Uterus (tissue), 4 donors: ENCODE data around the gene FERMT3. TPM values are rescaled to one million over a fixed set of nuclear protein-coding genes. Genes with fewer than 3 reads are reported as not detected.

ENCODE experiments used
- DNase-seq, 2 donors: peaks; one replicate each; pipeline ENCODE4 v3.0.0-alpha.2; 2019 to 2020
- H3K27ac ChIP-seq, 2 donors: fragments of 200-600 bp; sonication (generic); 1 replicate in 1 of 2; 2 replicates in 1 of 2; pipeline ENCODE4 v1.5.1; 2016 to 2018
- H3K27me3 ChIP-seq, 2 donors: fragments of 200-600 bp; sonication (generic); one replicate each; pipeline ENCODE4 v1.5.1; 2018 to 2019; ENCODE audit warnings: control low read depth in 1 of 2
- H3K36me3 ChIP-seq, 2 donors: fragments of 200-600 bp; sonication (generic); one replicate each; pipeline ENCODE4 v1.5.1; 2019; ENCODE audit warnings: control low read depth in 1 of 2
- H3K4me1 ChIP-seq, 2 donors: fragments of 200-600 bp; sonication (generic); one replicate each; pipeline ENCODE4 v1.5.1; 2018 to 2019; ENCODE audit warnings: control low read depth in 1 of 2
- H3K4me3 ChIP-seq, 2 donors: fragments of 200-600 bp; sonication (generic); 1 replicate in 1 of 2; 2 replicates in 1 of 2; pipeline ENCODE4 v1.5.1; 2018 to 2019; ENCODE audit warnings: mild to moderate bottlenecking in 1 of 2
- H3K9me3 ChIP-seq, 2 donors: fragments of 200-600 bp; sonication (generic); one replicate each; pipeline ENCODE4 v1.5.1; 2019; ENCODE audit warnings: control low read depth in 1 of 2
- POLR2A ChIP-seq, 2 donors: fragments of 450-650 bp; IDR thresholded peaks; one replicate each; pipeline ENCODE4 v1.6.1; 2016; ENCODE audit warnings: antibody characterized with exemption in 2 of 2, mild to moderate bottlenecking in 1 of 2, moderate library complexity in 1 of 2
- intact Hi-C: fragments of 100-400 bp; cut with DNase I; formaldehyde crosslinking; loops from one replicate; pipeline ENCODE4 v1.15.1; 2023; ENCODE audit warnings: low total_unique reads
- total RNA-seq, 4 donors: library from RNA; depleted of rRNA in 3 of 4; stranded (reverse); fragments of >200 nt in 3 of 4; gene quantifications; one replicate each; pipeline versions ENCODE4 v1.1.0 to v1.2.4, GENCODE V29; 2014 to 2023
- TF ChIP-seq, protein P1 (sequence below), 4 experiments: fragments of 200-600 bp in 2 of 4; fragments of 450-650 bp in 2 of 4; sonication (generic) in 2 of 4; IDR thresholded peaks; one replicate each; pipeline ENCODE4 v1.5.1; 2016 to 2019; ENCODE audit warnings: antibody characterized with exemption in 4 of 4, mild to moderate bottlenecking in 2 of 4, moderate library complexity in 1 of 4
- donor health status: DM: yes; HTN: yes; CAD: no.

The FERMT3 gene
- total RNA-seq, 4 donors from 2014 or later, result 3.1 to 50.3 (median 9.3) TPM

DNA sequence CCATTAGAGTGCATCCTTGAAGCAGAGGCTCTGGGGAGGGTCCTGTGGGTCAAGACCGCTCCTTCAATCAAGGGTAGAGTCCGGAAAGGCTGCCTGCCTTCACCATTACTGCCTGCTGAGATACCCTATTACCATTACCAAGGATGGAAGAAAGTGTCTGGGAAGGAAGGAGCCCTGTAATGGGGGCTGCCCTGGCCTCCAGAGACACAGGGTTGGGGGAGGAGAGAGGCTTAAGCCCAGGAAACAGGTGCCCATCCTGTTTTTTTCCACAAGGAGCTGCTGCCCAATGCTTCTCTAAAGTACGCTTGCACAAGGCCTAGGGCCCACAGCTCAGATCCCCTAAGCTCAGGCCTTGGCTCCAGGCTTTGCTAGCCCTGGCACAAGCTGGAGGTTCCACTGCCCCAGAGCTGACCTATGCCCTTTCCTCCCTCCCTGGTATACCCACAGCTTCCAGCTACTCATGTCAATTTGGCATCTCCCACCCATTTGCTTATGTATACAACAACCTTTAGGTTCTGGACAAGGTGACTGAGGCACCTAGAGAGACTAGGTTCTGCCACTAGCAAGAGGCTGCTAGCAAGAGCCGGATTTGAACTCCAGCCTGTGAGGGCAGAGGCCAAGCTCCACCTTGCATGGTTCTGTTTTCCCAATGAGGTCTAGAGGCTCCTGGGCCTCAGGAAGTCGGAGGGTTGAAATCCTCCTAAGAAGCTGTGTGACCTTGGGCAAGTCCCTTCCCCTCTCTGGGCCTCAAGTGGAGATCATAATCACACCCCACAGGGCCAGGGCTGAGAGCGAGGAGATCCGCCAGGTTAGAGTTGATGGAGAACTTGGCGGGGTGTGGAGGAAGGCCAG is 43.3 kb downstream of the FERMT3 start:
- no peak overlapping the region for H3K27ac ChIP-seq
- no peaks in the 10 kb centered on the region for H3K27me3 ChIP-seq
- peaks cover 0 to 16% of the 10 kb centered on the region in 2 donors for H3K4me1 ChIP-seq
- H3K4me3 ChIP-seq, result no peak overlapping the region
- no peak for TF ChIP-seq POLR2A (IDR thresholded peaks at IDR 0.05)
- TF ChIP-seq, protein P1, sequence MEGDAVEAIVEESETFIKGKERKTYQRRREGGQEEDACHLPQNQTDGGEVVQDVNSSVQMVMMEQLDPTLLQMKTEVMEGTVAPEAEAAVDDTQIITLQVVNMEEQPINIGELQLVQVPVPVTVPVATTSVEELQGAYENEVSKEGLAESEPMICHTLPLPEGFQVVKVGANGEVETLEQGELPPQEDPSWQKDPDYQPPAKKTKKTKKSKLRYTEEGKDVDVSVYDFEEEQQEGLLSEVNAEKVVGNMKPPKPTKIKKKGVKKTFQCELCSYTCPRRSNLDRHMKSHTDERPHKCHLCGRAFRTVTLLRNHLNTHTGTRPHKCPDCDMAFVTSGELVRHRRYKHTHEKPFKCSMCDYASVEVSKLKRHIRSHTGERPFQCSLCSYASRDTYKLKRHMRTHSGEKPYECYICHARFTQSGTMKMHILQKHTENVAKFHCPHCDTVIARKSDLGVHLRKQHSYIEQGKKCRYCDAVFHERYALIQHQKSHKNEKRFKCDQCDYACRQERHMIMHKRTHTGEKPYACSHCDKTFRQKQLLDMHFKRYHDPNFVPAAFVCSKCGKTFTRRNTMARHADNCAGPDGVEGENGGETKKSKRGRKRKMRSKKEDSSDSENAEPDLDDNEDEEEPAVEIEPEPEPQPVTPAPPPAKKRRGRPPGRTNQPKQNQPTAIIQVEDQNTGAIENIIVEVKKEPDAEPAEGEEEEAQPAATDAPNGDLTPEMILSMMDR (IDR thresholded peaks at IDR 0.05), result no peak
- no peak for DNase-seq
- H3K36me3 ChIP-seq, result no peaks in the 10 kb centered on the region
- no peaks in the 10 kb centered on the region for H3K9me3 ChIP-seq
- intact Hi-C loops, result no loop called here

DNA sequence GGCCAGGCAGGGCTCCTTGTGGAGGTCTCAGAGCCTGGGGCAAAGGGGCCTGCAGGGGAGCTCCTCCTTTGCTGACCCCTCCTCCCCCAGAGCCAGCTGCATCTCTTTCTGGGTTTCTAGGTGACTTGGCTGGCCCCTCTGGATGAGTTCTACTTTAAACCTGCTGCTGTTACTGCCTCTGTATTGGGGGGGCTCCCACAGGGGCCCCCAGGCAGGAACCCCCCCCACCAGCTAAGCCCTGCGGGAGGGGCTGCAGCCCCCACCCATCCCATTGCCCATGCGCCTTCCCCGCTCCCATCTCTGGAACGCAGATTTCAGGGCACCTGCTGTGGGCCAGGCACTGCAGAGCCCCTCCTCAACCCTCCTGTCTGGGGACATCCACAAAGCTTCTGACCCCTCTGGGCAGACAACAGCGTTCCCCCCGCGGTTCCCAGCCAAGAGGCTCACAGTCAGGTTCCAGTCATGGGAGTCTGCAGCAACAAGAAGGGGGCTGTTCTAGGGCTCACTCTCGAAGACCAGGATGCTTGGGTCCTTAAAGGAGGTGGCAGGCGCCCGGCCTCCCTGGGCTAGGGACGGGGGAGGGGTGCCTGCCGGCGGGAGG is 44.0 kb downstream of the FERMT3 start:
- H3K27me3 ChIP-seq, result no peaks in the 10 kb centered on the region
- TF ChIP-seq, protein P1 (IDR thresholded peaks at IDR 0.05), result no peak
- TF ChIP-seq POLR2A (IDR thresholded peaks at IDR 0.05), result no peak
- DNase-seq, result no peak
- H3K9me3 ChIP-seq, result no peaks in the 10 kb centered on the region
- peak overlapping the region; percentile 82 to 88 for H3K4me3 ChIP-seq
- intact Hi-C loops, result no loop called here
- H3K27ac ChIP-seq, result peak overlapping the region; percentile 57 to 63
- H3K4me1 ChIP-seq, result peaks cover 0 to 16% of the 10 kb centered on the region in 2 donors
- no peaks in the 10 kb centered on the region for H3K36me3 ChIP-seq

DNA sequence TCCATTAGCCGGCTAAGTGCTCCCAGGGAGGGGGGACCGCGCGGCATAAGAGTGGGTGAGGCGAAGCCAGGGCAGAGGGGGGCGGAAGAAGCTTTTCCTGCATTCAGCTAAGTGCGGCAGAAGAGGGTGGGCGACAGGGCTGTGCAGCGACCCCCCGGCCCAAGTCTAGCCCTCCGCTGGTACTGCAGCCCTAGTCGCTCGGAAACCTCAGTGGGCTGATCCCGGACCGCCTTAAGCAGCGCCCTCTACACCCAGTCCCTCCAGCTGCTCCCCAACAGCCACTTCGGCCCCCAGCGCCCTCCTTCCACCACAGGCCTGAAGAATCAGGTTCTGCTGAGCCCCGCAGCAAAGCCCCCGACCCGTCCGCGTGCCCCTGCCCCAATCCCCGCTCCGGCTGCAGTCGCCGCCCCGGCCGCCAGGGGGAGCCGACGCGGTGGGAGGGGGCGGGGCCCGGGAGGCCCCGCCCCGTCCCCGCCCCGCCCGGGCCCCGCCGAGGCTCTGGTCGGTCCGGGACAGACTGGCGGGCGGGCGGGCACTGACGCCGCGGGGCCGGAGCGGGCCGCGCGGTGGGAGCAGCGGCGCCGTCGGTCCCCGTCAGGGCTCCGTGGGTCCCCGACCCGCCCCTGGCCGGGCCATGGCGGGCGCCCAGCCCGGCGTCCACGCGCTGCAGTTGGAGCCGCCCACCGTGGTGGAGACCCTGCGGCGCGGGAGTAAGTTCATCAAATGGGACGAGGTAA is 44.7 kb downstream of the FERMT3 start, which contains the start of gene PLCB3:
Gene PLCB3 (plus strand): TSS at position 515 of the 737 bp plus-strand sequence. CDS start 120 bp downstream, at position 635.
- peaks cover 0 to 16% of the 10 kb centered on the region in 2 donors for H3K4me1 ChIP-seq
- TF ChIP-seq, protein P1 (IDR thresholded peaks at IDR 0.05), result peak; percentile 70 to 95 (median 85)
- TF ChIP-seq POLR2A (IDR thresholded peaks at IDR 0.05), result peak; percentile 82
- intact Hi-C loops, result no loop called here
- DNase-seq, result peak in 1 of 2 donors; percentile 70
- H3K9me3 ChIP-seq, result no peaks in the 10 kb centered on the region
- peak within 1 kb of the TSS; percentile 63 to 75 for H3K27ac ChIP-seq
- H3K36me3 ChIP-seq, result no peaks in the 10 kb centered on the region
- H3K27me3 ChIP-seq, result no peaks in the 10 kb centered on the region
- H3K4me3 ChIP-seq, result peak within 1 kb of the TSS; percentile 82 to 88

DNA sequence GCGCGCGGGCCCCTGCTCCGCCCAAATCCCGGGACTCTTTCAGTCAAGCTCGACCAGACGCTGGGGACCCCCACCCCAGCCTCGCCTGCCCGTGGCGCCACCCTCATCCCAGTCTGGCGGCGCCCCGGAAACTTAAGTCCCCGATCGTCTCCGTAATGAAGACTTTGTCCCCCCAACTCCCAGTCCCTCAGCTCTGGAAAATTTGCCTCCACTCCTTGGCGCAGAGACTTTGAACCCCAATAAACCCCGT is 45.2 kb downstream of the FERMT3 start:
- no peak for DNase-seq
- Histone ChIP-seq H3K4me1 (peaks cover 0 to 16% of the 10 kb centered on the region in 2 donors), H3K4me3 (peak overlapping the region; percentile 82 to 88), H3K36me3 (no peaks in the 10 kb centered on the region), H3K27ac (peak overlapping the region; percentile 63 to 75), H3K27me3 (no peaks in the 10 kb centered on the region), H3K9me3 (no peaks in the 10 kb centered on the region)
- intact Hi-C loops, result no loop called here
- no peak for TF ChIP-seq POLR2A (IDR thresholded peaks at IDR 0.05)
- TF ChIP-seq, protein P1 (IDR thresholded peaks at IDR 0.05), result no peak
